ENCODE measurements around the gene TRMT6. TPM values are rescaled to one million over a fixed set of nuclear protein-coding genes. Genes with fewer than 3 reads are reported as not detected.

Gene TRMT6
- polyA plus RNA-seq, 3 donors, result 17.0 to 21.8 (median 18.6) TPM

- no peak for DNase-seq (ENCODE audit: extremely low read depth in 1 of 11, low read depth in 9 of 11, low spot score in 4 of 11)
Observed at GRCh38 chr20:5919626-5920544, 30.4 kb downstream of the TRMT6 start.

DNA sequence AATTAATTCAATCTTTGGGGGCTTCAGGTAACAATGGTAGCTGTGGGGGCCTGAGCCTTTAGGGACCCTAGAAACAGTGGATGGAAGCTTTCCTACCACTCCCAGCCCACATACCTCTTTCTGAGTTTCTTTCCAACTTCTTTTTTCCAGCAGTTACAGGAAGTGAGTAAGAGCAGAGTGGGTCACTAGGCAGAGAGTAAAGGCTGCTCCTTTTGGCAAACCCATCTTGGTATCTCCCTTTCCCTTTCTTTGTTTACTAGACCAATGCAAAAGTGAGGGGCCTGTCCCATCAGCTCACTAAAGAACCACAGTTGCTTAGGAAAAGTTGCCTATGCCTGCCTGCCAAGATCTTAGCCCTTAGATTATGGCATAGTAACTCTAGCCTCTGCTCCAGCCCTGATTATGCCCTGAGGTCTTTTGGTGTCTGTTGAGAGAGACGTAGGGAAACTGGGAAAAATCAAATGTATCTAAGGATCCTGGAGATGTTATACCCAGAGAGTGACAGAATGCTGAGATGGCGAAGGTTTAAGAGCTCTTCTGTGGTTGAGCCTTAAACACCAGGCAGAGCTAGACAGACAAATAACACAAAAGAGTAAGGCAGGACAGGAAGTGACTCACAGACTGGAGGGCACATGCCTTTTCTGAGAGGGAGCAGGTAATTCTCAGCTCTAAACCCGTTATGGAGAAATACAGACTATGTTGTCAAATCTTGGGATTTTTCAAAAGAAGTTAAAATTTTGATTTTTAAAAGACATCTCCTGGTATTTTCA is 31.3 kb downstream of the TRMT6 start:
- no peak for DNase-seq (ENCODE audit: extremely low read depth in 1 of 11, low read depth in 9 of 11, low spot score in 4 of 11)

DNA sequence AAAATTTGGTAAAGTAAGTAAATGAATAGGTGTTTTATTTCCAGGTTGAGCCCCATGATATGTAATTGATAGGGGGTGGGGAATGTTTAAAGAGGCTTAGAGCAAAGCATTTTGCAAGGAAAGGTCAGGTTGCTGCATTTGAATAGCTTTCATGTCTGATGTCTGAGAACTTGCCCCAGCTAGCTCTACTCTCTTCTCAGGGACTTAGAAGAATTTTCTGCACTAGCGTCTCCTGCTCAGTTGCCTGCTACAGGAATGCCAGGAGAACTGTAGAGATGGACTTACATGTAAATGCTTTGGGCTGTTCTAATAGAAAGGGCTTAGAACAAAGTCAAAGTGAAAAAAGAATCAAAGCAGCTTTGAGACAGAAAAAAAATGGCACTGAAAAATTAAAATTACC is 35.5 kb downstream of the TRMT6 start:
- DNase-seq (ENCODE audit: extremely low read depth in 1 of 11, low read depth in 9 of 11, low spot score in 4 of 11), result no peak

DNA sequence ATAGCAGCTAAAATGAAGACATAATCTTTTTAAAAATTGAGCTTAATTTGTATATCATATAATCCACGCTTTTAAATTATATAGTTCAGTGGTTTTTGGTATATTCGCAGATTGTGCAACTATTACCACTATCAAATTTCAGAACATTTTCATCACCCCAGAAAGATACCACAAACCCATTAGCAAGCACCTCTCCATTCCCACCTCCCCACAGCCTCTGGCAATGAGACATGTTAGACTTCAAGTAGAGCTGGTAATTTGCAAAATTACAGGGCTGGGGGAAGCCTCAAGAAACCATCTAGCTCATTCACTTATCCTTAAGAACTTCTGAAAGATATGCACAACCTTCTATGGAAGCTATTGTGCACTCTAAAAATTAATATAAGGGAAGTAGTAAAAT is 37.2 kb downstream of the TRMT6 start:
- no peak for DNase-seq (ENCODE audit: extremely low read depth in 1 of 11, low read depth in 9 of 11, low spot score in 4 of 11)

DNA sequence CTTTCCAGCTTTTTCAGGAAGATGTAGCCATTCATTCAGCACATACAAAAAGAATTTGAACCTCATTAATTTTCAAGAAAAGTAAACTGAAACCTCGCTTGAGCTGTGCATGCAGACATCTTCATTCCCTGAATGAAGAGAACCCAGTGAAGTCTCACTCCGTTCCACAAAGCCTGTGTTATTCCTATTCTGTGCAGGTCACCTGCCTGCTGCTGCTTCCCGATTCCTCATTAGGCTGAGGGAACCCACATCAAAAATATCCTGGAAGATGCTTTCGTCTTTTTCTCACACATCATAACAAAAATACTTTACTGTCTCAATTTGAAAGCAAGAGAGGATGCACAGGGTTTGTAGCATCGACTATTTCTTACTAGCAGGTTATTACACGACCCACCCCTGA is 40.1 kb downstream of the TRMT6 start:
- DNase-seq (ENCODE audit: extremely low read depth in 1 of 11, low read depth in 9 of 11, low spot score in 4 of 11), result no peak

GRCh38 chr20:5908981-5909380 is 41.4 kb downstream of the TRMT6 start:
- no peak for DNase-seq (ENCODE audit: extremely low read depth in 1 of 11, low read depth in 9 of 11, low spot score in 4 of 11)

- no peak for DNase-seq (ENCODE audit: extremely low read depth in 1 of 11, low read depth in 9 of 11, low spot score in 4 of 11)
Observed at GRCh38 chr20:5900908-5901307, 49.4 kb downstream of the TRMT6 start.

GRCh38 chr20:5899444-5899843 is 50.9 kb downstream of the TRMT6 start:
- DNase-seq (ENCODE audit: extremely low read depth in 1 of 11, low read depth in 9 of 11, low spot score in 4 of 11), result no peak

- DNase-seq (ENCODE audit: extremely low read depth in 1 of 11, low read depth in 9 of 11, low spot score in 4 of 11), result no peak
Observed at GRCh38 chr20:5895626-5896025, 54.7 kb downstream of the TRMT6 start.

DNA sequence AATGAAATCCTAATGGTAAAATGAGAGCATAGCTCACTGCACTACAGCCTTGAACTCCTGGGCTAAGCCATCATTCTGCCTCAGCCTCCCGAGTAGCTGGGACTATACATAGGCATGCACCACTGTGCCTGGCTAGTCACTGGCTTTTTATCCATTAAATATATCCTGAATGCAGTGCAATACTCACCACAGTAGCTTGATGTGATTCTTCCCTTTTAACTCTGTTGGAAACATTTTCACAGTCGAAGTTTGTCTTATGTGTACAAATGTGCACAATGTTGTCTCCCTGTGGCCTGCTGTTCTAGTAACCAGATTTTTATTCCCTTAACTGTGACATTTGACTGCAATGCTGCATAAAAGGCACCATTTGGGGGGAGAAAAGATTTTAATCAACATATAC is 56.7 kb downstream of the TRMT6 start:
- no peak for DNase-seq (ENCODE audit: extremely low read depth in 1 of 11, low read depth in 9 of 11, low spot score in 4 of 11)

DNA sequence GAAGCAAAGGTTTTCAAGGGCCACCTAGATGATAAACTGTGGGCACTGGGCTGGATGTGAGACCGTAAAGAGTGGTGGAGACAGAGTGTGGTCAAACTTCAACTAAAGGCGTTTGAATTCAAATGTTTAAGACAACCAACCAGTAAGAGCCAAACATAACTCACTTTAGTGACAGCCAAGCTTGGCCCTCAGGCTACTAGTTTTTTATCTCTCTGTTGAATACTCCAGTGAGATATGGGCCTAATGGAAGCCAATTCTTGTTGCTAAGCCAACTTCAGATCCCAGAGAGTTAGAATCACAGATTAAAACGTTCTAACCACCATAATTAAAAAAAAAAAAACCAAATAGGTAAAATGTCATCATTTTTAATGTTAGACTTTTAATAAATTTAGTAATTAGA is 57.3 kb downstream of the TRMT6 start:
- DNase-seq (ENCODE audit: extremely low read depth in 1 of 11, low read depth in 9 of 11, low spot score in 4 of 11), result no peak

DNA sequence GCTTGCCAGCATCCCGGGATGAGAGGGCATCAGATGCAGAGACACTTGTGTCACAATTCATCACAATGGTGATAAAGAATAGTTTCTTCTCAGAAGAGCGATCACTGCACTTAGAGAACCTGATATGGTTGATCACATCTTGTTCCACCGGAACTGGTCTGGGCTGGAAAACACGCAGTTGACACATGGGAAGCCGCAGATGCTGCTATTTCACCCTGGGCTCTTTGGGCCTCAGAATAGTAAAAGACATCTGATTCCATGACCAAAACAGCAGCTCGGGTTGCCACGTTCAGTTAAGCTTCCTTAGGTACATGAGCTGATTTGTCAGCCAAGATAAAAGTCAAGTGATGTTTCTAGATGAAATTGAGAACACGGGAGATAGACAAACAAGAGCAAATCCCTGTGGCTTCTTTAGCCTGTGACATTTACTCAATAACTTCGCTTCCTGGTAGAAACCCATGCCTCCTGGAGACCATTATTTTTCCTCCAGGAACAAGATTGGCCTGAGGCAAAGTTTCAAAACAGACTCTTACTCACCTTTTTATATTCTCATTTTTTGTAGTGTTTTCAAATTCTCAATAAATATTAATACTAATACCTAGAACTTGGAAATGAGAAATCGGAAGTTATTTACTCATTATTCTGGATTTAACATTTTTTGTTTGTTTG is 59.4 kb downstream of the TRMT6 start:
- DNase-seq (ENCODE audit: extremely low read depth in 1 of 11, low read depth in 9 of 11, low spot score in 4 of 11), result peak in 2 of 11 donors; percentile 15 to 26

- DNase-seq (ENCODE audit: extremely low read depth in 1 of 11, low read depth in 9 of 11, low spot score in 4 of 11), result no peak
Observed at GRCh38 chr20:5888041-5888440, 62.3 kb downstream of the TRMT6 start.

DNA sequence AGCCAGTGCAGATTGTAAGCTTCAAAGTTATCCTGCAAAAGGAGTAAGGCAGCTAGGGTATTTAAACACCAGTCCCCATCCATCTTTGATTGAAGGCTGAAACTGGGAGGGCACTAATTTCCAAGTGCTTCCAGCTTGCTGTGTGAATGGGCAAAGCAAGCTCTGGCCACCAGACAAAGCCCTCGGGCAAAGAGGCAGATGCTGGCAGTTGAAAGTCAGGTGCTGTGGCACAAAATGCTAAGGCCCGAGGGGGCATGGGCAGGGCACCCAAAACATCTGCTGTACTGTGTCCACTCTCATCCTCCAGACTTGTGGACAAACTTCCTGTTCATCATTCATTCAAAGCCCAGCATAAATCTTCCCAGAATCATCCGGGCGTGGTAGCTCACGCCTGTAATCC is 62.9 kb downstream of the TRMT6 start:
- no peak for DNase-seq (ENCODE audit: extremely low read depth in 1 of 11, low read depth in 9 of 11, low spot score in 4 of 11)

Other genes starting within 250 kb of the TRMT6 start
- gene SHLD1, start 200.1 kb downstream of the TRMT6 start, polyA plus RNA-seq (ENCODE audit: insufficient read length in 3 of 3), result 10 to 100 TPM in 1 of 3 donors, 1 to 10 TPM in 2; 9.0 to 10.0 (median 9.4) TPM
- 10 to 100 TPM in 1 of 3 donors, 1 to 10 TPM in 2; 2.9 to 14.7 (median 4.4) TPM for gene CHGB, start 39.0 kb downstream of the TRMT6 start, polyA plus RNA-seq (ENCODE audit: insufficient read length in 3 of 3)
- gene MCM8, start 119 bp upstream of the TRMT6 start, polyA plus RNA-seq (ENCODE audit: insufficient read length in 3 of 3), result 10 to 100 TPM; 15.6 to 18.7 (median 18.0) TPM
- 100 to 1,000 TPM in 1 of 3 donors, 10 to 100 TPM in 2; 81.7 to 101 (median 93.5) TPM for gene CRLS1, start 55.6 kb upstream of the TRMT6 start, polyA plus RNA-seq (ENCODE audit: insufficient read length in 3 of 3)
- 10 to 100 TPM; 12.2 to 16.8 (median 13.9) TPM for gene LRRN4, start 103.5 kb upstream of the TRMT6 start, polyA plus RNA-seq (ENCODE audit: insufficient read length in 3 of 3)
- gene FERMT1, start 172.5 kb upstream of the TRMT6 start, polyA plus RNA-seq (ENCODE audit: insufficient read length in 3 of 3), result 1 to 10 TPM; 3.6 to 5.6 (median 5.2) TPM